HG03457 (cell line): ENCODE data around the gene VNN1.

Experiments used
- ATAC-seq: cut with Tn5 transposase; IDR thresholded peaks from one replicate; pipeline ENCODE4 v1.9.1; 2021; ENCODE audit warnings: moderate number of reproducible peaks; ENCODE audit not compliant: unreplicated experiment

Gene VNN1, protein sequence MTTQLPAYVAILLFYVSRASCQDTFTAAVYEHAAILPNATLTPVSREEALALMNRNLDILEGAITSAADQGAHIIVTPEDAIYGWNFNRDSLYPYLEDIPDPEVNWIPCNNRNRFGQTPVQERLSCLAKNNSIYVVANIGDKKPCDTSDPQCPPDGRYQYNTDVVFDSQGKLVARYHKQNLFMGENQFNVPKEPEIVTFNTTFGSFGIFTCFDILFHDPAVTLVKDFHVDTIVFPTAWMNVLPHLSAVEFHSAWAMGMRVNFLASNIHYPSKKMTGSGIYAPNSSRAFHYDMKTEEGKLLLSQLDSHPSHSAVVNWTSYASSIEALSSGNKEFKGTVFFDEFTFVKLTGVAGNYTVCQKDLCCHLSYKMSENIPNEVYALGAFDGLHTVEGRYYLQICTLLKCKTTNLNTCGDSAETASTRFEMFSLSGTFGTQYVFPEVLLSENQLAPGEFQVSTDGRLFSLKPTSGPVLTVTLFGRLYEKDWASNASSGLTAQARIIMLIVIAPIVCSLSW

DNA sequence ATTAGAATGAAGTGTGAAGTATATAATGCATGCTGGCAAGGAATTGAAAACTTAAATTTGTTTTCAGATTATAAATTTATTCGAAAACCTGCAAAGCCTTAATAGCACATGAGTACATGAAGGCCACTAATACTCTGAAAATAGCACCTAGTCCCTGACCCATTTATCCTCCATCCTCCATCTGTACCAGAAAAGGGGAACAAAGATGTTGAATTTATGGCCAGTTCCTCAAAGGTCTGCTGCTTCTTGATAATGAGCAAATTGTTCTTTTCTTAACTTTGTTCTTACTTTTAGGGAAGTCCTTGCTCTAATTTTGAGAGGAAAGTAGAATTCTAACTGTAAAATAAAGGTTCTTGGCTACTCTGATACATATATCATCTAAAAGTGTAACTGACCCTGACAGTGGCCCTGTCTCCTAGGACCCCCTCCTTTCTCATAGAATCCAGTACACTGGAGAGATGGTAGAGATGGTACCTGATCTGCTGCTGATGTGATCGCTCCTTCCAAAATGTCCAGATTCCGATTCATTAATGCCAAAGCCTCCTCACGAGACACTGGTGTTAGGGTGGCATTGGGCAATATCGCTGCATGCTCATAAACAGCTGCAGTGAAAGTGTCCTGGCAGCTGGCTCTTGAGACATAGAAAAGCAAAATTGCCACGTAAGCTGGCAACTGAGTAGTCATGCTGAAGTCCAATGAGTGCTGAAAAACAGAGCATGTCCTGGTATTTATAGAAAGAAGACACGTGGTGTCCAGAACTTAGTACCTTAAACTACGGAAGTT lies at the start of gene VNN1:
TSS of gene VNN1 (minus strand) at position 704 of the 783 bp plus-strand sequence. CDS start at position 684, 20 bp downstream.
- ATAC-seq = no peak

DNA sequence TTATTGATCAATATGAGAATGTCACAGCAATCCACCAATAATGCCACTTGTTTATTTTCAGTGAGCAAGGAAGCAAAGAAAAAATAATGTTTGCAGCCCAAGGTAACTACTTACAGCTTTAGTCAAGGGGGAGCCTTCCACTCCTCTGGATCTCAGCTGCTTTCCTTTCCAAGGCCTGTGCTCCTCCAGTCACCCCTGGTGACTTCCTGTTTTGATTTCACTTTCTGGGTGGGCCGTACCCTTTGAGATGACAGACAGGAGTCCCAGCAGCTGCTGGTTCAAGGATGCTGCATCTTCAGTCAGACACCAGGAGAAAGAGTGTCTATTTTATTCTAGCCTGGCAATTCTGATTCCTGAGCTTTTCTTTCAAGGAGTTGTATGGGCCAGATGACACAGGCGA lies 49.4 kb upstream of the VNN1 start:
- ATAC-seq = peak; percentile 91

DNA sequence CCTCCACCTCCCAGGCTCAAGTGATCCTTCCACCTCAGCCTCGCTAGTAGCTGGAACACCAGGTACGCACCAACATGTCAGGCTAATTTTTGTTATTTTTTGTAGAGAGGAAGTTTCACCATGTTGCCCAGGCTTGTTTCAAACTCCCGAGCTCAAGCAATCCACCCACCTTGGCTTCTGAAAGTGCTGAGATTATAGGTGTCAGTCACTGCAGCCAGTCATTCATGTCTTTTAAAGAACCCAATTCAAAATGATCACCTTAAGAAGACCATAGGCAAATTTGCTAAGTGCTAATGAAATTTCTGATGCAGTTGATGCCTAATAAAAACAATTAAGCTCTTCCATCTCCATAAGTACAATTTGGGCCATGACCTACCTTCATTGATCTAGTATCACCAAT lies 46.4 kb upstream of the VNN1 start:
- no peak for ATAC-seq

DNA sequence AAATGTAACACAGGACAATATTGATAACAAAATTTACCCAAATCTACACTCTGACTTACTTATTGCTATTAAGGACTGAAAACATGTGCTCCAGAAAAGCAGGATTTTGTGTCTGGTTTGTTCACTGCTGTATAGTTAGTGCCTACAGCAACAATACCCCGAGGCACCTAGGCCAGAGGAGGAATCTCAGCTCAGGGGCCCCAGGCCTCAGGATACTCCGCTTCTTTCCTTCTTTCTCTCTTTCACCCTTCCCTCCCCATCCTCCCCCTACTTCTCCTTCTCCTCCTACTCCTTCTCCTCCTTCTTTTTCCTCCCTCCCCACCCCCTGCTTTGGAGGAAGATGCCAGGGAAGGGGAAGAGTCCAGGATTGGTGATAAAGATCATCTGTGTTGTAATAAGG lies 44.8 kb upstream of the VNN1 start:
- ATAC-seq = no peak

DNA sequence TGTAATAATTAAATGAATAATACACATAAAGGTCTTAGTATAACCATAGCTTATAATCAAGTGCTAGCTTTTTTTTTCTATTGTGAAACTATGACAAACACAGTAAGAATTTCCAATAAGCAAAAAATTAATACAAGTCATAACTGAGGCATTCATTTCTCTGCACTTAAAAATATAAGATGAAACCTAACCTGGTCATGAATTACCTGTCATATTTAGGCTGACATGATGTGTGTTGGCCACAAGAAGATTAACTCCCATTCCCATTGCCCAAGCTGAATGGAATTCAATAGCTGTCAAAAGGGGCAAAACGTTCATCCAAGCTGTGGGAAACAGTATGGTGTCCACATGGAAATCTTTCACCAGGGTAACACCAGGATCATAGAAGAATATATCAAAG lies 38.4 kb upstream of the VNN1 start:
- no peak for ATAC-seq

DNA sequence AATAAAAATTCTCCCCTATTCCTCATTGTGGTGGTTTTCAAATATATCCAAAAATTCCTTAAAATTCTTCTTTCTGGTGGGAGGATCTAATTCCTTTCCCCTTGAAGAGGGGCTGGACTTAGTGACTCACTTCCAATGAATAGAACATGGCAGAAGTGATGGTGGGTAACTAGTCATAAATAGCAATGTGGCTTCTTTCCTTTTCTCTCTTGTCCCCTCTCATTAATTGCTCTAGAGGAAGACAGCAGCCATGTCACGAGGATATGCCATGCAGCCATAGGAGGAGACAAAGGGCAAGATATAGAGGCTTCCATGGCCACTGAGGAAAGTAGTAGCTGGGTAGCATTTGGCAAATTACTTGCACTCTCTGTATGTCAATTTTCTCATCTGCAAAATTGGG lies 38.0 kb upstream of the VNN1 start:
- no peak for ATAC-seq

DNA sequence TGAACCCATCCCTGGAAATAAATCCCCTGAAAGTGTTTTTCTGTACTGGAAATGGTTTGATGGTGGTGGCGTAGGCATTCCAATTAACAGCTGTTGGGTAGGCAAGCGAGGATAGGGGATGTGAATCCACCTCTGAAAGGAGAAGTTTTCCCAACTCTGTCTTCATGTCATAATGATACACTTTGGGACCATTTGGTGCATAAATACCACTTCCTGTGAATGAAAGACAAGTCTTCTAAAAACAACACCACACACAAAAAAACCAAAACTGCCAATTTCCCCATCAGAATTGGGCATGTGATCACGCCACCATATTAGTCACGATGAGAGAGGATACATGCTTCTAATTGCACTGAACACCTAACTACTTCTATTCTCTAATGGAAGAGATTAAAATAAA lies 37.5 kb upstream of the VNN1 start:
- peak; percentile 41 for ATAC-seq

DNA sequence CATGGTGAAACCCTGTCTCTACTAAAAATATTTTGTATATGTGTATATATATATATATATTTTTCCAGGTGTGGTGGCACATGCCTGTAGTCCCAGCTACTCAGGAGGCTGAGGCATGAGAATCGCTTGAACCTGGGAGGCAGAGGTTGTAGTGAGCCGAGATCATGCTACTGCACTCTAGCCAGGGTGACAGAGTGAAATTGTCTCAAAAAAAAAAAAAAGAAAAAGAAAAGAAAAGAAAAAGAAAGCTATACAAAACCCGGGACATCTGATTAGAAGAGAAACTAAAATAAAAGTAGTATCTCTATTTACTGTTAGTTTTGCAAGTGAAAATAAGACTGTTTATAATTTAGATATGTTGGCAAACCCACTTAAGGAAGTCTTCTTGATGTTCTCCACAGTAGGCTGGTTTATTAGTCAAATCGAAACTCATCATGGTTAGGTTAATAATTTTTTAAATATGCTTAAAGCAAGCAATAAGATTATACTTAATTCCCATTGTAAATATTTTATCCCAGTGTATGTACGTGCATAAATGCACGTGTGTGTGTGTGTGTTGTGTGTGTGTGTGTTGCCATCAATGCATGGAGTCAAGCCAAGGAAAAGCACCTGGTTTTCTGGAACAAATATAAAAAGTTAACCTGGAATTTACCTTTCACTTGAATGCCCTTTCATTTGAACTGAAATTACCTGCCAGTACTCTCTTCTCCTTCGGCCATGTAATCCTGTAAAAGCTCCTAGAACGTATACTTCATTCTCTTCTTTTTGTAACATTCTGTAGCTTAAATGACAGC lies 36.8 kb upstream of the VNN1 start:
- peak; percentile 75 for ATAC-seq

DNA sequence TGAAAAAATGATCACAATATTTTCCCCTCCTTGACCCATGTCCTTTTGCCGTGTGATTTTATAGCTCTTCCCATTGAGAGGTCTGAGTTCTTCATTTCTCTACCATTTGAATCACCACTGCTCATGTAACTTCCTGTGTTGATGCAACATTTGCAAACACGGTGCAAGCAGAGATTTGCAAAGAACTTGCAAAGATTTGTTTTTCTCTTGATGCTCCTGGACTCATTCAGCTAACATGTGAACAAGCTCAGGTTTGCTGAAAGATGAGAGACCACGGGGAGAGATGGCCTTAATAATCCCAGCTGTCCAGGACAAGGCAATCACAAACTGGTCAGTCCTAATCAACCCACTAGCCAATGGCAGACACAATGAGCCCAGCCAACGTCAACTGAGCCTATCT lies 35.3 kb upstream of the VNN1 start:
- ATAC-seq = no peak

DNA sequence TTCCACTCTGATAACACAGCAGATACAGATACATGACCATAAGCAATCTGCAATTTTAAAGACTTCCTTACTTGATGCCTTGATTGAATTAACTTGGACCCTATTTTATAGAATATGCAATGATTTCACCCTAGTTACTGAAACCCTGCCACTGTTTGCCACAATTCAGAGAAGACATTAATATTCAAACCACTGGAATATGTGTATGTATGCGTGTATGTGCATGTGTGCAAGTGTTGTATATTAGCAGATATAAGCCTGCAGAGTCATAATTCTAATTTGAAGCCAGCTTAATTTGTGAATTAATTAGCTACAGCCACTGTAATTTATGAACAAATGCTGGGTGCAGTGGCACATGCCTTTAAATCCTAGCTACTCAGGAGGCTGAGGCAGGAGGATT lies 34.6 kb upstream of the VNN1 start:
- no peak for ATAC-seq

DNA sequence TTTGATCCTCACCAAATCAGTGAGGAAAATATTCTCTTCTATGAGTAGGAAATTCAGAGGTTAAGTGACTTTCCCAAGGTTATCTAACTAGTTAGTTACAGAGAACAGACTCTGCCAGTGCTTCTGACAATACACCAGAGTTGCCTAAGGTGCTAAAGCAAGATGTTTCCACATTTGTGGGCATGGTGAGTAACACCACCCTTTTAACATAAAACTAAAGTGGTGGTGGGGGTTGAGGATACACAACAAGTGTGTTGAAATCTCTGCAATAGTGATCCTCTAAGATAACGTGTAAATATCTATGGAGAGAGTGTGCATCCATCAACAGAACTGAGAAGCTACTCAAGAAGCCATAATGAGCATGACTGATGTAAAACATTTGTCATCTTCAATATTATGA lies 32.2 kb upstream of the VNN1 start:
- ATAC-seq = no peak

DNA sequence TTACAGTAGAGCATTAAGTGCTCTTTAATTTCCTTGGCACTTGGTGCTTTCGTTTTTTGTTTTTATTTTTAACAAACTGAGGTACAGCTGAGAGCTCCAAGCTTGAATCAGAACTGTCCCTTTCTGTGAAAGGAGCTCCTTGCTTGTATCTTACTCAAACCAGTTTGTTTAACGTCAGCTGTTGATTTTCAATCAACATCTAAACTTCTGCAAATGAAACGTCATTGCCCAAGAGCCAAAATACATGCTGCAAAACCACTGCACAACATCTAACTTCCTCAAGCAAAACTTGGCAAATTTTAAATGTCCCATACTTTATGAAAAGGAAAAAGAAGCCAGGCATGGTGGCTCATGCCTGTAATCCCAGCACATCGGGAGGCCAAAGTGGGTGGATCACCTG lies 28.6 kb upstream of the VNN1 start:
- no peak for ATAC-seq

DNA sequence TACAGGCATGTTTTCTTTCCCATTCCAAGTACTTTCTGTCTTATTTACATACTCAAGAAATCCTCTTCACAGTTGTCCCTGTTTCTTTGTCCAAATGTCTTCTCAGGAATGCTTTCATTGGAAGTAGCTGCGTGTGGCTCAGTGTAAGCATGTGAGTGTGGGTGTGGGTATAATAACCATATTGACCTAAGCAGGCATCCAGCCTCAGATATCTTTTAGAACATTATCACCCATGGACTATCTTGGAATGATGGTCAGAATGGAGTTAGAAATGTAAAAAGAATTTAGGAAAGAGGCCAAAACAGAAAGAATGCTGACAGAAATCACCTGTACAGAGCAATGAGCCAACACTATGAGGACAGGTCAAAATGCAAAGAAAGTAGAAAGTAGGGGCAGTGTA lies 27.4 kb upstream of the VNN1 start:
- ATAC-seq = no peak

DNA sequence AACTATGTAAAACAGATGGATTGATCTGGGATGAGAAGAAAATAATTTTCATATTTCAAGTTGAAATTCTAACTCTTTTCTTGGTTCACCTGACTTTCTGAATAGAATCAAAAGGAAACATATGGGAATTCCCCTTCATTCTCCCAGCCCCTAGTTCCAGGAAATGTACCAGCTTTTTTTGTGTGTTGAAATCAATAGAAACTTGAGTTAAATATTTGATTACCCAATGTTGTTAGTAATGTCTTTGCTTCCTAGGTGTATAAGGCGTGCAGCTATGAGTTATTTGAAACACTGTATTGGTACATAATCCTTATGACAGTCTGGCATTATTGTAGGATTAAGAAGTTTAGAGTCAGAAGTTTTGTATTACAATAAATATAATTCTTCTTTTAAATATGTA lies 22.4 kb upstream of the VNN1 start:
- ATAC-seq = no peak

DNA sequence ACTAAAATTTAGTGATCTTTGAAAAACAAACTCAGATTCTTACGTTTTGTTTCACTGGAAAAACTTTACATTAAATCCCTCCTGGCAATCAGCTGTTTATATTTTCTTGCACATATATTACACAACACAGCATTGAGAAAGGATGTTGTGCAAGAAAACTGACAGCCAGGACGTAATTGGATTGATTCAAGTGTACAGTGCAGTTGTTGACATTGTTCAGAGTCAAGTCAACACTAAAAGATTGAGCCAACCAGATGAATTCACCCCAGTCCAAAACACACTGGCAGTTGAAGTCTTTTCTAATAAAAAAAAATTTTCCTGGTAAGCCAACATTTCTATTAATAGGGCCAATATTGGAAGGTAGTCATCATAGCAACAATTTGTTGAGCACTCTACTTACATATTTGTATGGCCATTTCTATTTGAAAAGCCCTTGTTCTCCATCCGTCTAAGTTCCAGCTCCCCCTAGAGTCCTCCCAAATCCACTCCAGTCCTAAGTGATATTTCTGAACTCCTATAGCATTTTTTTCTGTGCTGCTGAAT lies 20.9 kb upstream of the VNN1 start:
- ATAC-seq = no peak

DNA sequence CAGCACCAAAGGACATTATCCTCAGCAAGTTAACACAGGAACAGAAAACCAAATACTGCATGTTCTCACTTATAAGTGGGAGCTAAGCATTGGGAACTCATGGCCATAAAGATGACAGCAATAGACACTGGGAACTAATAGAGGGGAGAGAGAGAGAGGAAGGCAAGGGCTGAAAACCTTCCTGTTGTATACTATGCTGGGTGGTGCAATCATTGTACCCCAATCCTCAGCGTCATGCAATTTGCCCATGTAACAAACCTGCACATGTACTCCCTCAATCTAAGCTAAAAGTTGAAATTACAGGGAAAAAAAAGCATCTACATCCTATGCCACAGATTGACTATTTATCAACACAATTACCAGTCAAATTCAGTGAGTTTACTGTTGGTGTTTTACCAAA lies 20.0 kb upstream of the VNN1 start:
- ATAC-seq = no peak

DNA sequence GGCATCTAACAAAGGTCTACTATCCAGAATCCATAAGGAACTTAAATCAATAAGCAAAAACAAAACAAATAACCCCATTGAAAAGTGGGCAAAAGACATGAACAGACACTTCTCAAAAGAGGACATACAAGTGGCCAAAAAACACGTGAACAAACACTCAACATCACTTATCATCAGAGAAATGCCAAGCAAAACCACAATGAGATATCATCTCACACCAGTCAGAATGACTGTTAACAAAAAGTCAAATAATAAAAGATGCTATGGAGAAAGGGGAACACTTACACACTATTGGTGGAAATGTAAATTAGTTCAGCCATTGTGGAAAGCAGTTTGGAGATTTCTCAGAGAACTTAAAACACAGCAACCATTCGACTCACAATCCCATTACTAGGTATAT lies 19.4 kb upstream of the VNN1 start:
- no peak for ATAC-seq

DNA sequence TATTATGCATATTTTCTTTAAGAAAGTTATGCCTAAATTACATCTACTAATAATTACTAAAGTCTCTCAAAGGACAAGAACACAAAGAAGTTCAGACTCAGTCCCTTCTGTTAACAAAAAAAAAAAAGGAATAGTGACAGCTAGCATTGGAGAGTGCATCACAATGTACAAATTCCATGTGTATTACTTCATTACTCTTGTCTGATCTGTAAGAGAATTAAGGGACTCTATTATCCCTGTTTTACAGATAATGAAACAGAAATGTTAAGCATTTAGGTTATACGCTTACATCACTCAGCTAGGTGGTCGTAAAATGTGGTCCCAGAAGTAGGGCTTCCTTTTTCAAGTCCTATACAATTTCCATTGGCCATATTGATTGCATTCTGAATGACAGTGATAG lies 17.2 kb upstream of the VNN1 start:
- ATAC-seq = no peak

DNA sequence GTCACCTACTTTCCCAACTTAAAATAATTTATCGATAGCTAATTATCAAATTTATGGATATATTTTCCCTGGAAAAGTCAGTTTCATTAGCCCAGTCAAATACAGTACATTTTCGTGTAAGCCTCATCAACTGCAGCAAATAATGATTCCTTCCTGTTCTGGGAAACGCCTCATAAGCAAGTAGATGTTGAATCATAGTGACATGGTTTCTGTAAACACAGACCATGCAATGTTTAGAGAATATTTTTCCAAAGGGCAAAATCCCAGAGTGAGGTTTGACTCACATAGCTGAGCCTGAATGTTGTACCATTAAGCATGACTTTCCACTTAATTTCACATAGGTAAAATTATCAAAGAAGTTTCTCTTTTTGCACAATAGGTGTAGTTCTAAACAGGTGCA lies 16.7 kb upstream of the VNN1 start:
- ATAC-seq = no peak

DNA sequence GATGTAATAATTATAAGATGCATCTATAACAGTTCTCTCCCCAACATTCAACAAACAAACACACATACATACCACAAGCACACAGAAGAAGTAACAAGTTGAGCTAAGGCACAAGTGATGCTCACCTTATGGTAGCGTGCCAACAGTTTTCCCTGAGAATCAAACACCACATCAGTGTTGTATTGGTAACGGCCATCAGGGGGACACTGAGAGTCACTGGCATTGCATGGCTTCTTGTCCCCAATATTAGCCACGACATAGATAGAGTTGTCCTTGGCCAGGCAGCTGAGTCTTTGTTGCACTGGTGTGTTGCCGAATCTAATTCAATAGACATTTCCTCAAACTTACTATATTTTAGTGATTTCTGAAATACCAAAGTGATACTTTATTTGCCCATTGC lies 14.8 kb upstream of the VNN1 start:
- no peak for ATAC-seq

DNA sequence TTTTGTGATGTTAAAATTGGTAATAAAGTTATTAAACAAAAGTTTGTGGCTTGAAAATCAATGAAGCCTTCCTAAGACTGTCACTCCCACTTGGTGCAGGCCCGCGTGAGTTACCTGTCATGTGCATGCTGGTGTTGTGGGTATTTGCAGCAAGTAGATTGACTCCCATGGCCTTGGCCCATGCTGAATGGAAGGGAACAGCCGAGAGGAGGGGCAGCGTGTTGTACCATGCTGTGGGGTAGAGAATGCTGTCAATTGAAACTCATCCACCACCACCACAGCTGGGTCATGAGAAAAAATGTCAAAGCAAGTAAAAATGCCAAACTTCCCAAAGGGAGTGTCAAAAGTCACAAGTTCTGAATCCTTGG lies 12.7 kb upstream of the VNN1 start:
- no peak for ATAC-seq
